T-helper 1 cell treated with Interleukin-12 subunit alpha and Interleukin-12 subunit beta and Interleukin-4 antibody, amounts not matched to agents 30 μg/mL and 1 μg/mL, for 36 hours (primary cell): ENCODE results near the gene KIAA0232.
"Not testable (repeated sequence)": the region's sequence is repeated elsewhere in the genome, so short reads cannot be mapped to it uniquely, and the experiment has no call there.

Source experiments
- H3K27ac Mint-ChIP-seq: one replicate; pipeline ENCODE4 v1.8.0; 2021; ENCODE audit warnings: mild to moderate bottlenecking, mixed read lengths
- H3K27me3 Mint-ChIP-seq: one replicate; pipeline ENCODE4 v1.8.0; 2021; ENCODE audit warnings: low read depth, mixed read lengths
- H3K36me3 Mint-ChIP-seq: one replicate; pipeline ENCODE4 v1.8.0; 2021; ENCODE audit warnings: low read depth, mixed read lengths
- H3K4me1 Mint-ChIP-seq: one replicate; pipeline ENCODE4 v1.8.0; 2021; ENCODE audit warnings: low read depth, mixed read lengths
- H3K4me3 Mint-ChIP-seq: one replicate; pipeline ENCODE4 v1.8.0; 2021; ENCODE audit warnings: mild to moderate bottlenecking, moderate library complexity, mixed read lengths
- H3K9me3 Mint-ChIP-seq: one replicate; pipeline ENCODE4 v1.8.0; 2021; ENCODE audit warnings: mixed read lengths

KIAA0232 gene

GRCh38 chr4:6750286-6751221 lies 32.0 kb upstream of the KIAA0232 start:
- Mint-ChIP-seq H3K4me1 (peaks cover 8% of the 10 kb centered on the region), H3K9me3 (no peaks in the 10 kb centered on the region), H3K27me3 (peaks cover 5% of the 10 kb centered on the region), H3K27ac (peak overlapping the region; percentile 52), H3K36me3 (no peaks in the 10 kb centered on the region), H3K4me3 (no peak overlapping the region)

DNA sequence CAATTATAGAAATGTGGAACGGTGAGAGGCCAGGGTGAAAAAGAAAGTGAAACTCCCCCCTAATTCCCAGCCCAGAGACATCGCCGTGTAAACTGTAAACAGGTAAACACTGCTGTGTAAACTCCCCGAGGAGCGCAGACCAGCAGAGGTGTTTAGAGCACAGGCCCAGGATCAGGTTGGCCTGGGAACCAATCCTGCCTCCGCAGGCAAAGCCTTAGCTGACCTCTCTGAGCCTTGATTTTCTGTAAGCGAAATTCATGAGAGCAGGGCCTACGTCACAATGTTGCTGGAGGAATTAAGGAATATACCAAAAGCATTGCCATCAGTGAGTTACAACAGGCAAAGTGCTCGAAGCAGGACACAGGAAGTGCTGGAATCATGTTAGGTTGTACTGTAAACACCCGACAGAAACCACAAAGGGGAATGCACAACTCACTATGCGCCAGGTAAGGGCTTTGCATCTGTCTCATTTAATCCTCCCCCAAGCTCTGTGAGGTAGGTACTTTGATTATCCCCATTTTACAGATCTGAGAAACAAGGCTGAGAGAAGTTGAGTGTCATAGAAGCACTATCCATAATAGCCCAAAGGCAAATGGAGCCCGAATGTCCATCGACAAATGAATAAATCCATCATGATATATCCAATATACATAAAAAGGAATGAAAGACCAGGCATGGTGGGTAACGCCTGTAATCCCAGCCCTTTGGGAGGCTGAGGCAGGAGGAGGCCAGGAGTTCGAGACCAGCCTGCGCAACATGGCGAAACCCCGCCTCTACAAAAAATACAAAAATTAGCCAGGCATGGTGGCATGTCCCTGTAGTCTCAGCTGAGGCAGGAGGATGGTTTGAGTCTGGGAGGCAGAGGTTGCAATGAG lies 30.7 kb upstream of the KIAA0232 start:
- peak overlapping the region; percentile 54 for H3K4me3 Mint-ChIP-seq

GRCh38 chr4:6752486-6752829 lies 30.1 kb upstream of the KIAA0232 start:
- peak overlapping the region; percentile 13 for H3K27ac Mint-ChIP-seq
- no peaks in the 10 kb centered on the region for H3K36me3 Mint-ChIP-seq
- no peak overlapping the region for H3K4me3 Mint-ChIP-seq
- no peaks in the 10 kb centered on the region for H3K9me3 Mint-ChIP-seq
- no peaks in the 10 kb centered on the region for H3K27me3 Mint-ChIP-seq
- peaks cover 8% of the 10 kb centered on the region for H3K4me1 Mint-ChIP-seq

More for the DNA sequence above, 30.7 kb upstream of the KIAA0232 start:
- Mint-ChIP-seq H3K9me3 (no peaks in the 10 kb centered on the region), H3K27ac (peak overlapping the region; percentile 52), H3K27me3 (no peaks in the 10 kb centered on the region), H3K36me3 (no peaks in the 10 kb centered on the region), H3K4me1 (peaks cover 8% of the 10 kb centered on the region)

- no peaks in the 10 kb centered on the region for H3K9me3 Mint-ChIP-seq
- H3K4me1 Mint-ChIP-seq = peaks cover 8% of the 10 kb centered on the region
- H3K27ac Mint-ChIP-seq = no peak overlapping the region
- H3K36me3 Mint-ChIP-seq = no peaks in the 10 kb centered on the region
- no peak overlapping the region for H3K4me3 Mint-ChIP-seq
- H3K27me3 Mint-ChIP-seq = no peaks in the 10 kb centered on the region
These were observed 29.4 kb upstream of the KIAA0232 start for GRCh38 chr4:6753103-6753560.

- H3K27me3 Mint-ChIP-seq = no peaks in the 10 kb centered on the region
- no peak overlapping the region for H3K4me3 Mint-ChIP-seq
- H3K27ac Mint-ChIP-seq = no peak overlapping the region
- H3K36me3 Mint-ChIP-seq = no peaks in the 10 kb centered on the region
- no peaks in the 10 kb centered on the region for H3K9me3 Mint-ChIP-seq
- H3K4me1 Mint-ChIP-seq = peaks cover 8% of the 10 kb centered on the region
These were observed 28.6 kb upstream of the KIAA0232 start for GRCh38 chr4:6753891-6754290.

DNA sequence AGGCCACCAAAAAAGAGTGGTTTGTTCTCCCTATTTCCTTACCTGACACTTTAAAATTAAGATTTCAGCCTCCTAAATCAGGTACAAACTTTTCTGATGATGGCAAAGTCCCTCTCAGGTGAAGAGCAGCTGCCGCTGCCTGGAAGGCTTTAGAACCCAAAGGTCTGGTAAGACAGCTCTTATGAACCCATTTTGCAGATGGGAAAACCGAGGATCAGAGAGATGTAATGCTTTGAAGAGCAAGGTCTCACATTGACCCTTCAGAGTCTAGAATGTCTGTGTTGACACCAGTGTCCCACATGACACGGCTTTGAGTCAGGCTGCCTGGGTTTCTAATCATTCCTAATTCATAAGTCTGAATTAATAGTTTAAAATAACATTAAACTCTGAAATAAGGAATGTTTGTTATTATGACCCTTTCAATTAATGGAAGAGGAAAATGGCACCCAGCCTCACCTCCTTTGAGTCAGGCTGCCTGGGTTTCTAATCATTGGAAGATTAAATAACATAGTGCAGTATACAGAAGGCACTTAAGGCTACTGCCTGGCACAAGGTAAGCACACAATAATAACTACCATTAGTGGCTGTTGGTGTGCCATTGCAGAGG lies 27.9 kb upstream of the KIAA0232 start:
- Mint-ChIP-seq H3K4me1 (peaks cover 8% of the 10 kb centered on the region), H3K4me3 (no peak overlapping the region), H3K9me3 (no peaks in the 10 kb centered on the region), H3K36me3 (no peaks in the 10 kb centered on the region), H3K27me3 (no peaks in the 10 kb centered on the region), H3K27ac (no peak overlapping the region)

DNA sequence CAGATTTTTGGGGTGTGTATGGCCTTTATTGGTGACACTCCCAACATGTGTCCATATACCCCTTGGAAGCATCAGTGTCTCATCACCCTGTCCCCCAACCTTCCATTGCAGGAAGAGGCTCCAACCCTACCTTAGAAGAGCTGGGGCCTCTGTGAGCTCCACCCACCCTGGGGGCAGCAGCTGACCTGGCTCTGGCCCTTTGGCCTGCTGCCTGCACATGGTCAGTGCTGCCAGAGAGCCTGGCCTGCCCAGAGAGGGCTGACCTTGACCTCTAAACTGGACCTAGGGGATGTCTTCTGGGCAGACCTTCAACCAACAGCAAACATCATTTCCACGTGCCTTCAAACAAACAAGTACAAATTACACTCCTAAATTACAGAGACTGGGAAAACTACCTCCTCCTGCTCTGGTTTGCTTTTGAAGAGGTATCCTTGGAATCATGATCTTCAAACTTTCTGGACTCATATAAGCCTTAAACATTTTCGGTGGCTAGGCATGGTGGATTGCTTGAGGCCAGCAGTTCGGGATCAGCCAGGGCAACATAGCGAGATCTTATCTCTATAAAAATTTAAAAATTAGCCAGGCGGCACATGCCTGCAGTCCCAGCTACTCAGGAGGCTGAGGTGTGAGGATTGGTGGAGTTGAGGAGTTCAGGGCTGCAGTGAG lies 27.3 kb upstream of the KIAA0232 start:
- no peaks in the 10 kb centered on the region for H3K9me3 Mint-ChIP-seq
- no peak overlapping the region for H3K27ac Mint-ChIP-seq
- no peaks in the 10 kb centered on the region for H3K36me3 Mint-ChIP-seq
- no peak overlapping the region for H3K4me3 Mint-ChIP-seq
- peaks cover 8% of the 10 kb centered on the region for H3K4me1 Mint-ChIP-seq
- no peaks in the 10 kb centered on the region for H3K27me3 Mint-ChIP-seq

DNA sequence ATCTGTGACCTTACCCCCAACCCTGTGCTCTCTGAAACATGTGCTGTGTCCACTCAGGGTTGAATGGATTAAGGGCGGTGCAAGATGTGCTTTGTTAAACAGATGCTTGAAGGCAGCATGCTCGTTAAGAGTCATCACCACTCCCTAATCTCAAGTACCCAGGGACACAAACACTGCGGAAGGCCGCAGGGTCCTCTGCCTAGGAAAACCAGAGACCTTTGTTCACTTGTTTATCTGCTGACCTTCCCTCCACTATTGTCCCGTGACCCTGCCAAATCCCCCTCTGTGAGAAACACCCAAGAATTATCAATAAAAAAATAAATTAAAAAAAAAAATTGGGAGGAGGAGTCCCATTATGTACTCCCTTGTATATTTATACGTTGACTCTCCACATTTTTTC lies 26.2 kb upstream of the KIAA0232 start:
- H3K27ac Mint-ChIP-seq, H3K27me3 Mint-ChIP-seq, H3K4me1 Mint-ChIP-seq, H3K9me3 Mint-ChIP-seq, H3K4me3 Mint-ChIP-seq, H3K36me3 Mint-ChIP-seq: not testable (repeated sequence)

DNA sequence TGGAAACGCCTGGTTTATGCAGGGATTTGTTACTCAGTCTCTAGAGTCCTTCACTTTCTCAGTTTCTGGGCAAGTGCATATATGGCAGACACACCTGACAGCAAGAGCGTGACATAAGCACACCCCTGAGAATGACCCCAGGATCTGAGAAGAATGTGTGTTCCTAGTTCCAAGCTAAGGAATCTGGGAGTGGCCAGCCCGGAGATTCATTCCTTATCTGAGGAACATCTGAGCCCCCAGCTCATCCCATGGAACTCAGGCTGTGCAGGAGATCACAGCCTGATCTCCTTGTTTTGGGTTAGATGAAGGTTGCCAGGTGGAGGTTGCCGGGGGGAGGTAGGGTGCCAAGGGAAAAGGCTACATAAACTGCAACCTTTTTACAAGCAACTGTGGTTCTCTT lies 23.8 kb upstream of the KIAA0232 start:
- Mint-ChIP-seq H3K36me3 (no peaks in the 10 kb centered on the region), H3K4me1 (no peaks in the 10 kb centered on the region), H3K4me3 (no peak overlapping the region), H3K27me3 (no peaks in the 10 kb centered on the region), H3K9me3 (no peaks in the 10 kb centered on the region), H3K27ac (no peak overlapping the region)

GRCh38 chr4:6760865-6761264 lies 21.7 kb upstream of the KIAA0232 start:
- no peak overlapping the region for H3K27ac Mint-ChIP-seq
- H3K36me3 Mint-ChIP-seq = no peaks in the 10 kb centered on the region
- H3K9me3 Mint-ChIP-seq = no peaks in the 10 kb centered on the region
- peaks cover 2% of the 10 kb centered on the region for H3K4me1 Mint-ChIP-seq
- no peak overlapping the region for H3K4me3 Mint-ChIP-seq
- H3K27me3 Mint-ChIP-seq = peaks cover 4% of the 10 kb centered on the region

DNA sequence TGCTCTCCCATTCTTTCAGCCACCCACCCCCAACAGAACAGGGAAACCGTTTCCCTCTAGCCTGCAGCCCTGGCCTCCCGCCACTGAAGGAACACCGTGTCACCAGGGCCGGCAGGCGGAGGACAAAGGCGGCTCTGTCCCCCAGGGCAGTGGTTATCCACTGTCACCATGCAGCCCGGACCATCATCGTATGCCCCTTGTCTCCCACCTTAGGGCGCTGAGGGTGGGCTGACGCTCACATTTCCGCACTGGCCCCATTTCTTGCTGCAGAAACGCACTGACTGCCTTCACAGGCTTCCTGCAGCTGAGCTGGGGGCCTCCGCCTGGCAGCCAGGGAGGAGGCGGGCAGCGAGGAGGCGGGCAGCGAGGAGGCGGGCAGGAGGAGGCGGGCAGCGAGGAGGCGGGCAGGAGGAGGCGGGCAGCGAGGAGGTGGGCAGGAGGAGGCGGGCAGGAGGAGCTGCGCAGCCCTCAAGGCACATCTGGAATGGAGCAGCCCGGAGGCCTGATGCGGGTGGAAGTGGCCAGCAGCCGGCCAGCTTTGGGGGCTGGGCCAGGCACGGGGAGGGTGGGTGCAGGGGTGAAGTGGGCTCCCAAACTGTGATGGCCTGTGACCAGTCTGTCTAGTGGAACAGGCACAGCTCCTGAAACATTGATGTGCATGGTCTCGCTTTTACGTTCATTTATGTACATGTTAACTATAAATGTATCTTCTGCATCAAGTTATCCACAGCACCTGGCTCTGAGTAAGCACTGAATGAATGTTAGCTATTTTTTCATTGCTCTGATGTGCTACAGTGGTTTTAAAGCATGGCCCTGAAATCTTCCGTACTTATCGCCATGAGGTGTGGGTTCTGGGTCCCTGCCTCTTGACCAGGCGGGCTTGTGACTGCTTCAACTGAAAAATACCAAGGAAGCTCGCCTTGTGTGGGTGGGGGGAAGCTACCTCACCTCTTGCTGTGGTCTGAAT lies 20.6 kb upstream of the KIAA0232 start:
- Mint-ChIP-seq H3K4me3 (no peak overlapping the region), H3K27me3 (peaks cover 8% of the 10 kb centered on the region), H3K4me1 (peaks cover 2% of the 10 kb centered on the region), H3K27ac (no peak overlapping the region), H3K36me3 (no peaks in the 10 kb centered on the region), H3K9me3 (no peaks in the 10 kb centered on the region)

GRCh38 chr4:6763330-6763851 lies 19.1 kb upstream of the KIAA0232 start:
- H3K36me3 Mint-ChIP-seq = no peaks in the 10 kb centered on the region
- peaks cover 8% of the 10 kb centered on the region for H3K27me3 Mint-ChIP-seq
- H3K4me3 Mint-ChIP-seq = no peak overlapping the region
- no peaks in the 10 kb centered on the region for H3K9me3 Mint-ChIP-seq
- H3K27ac Mint-ChIP-seq = no peak overlapping the region
- peaks cover 2% of the 10 kb centered on the region for H3K4me1 Mint-ChIP-seq

DNA sequence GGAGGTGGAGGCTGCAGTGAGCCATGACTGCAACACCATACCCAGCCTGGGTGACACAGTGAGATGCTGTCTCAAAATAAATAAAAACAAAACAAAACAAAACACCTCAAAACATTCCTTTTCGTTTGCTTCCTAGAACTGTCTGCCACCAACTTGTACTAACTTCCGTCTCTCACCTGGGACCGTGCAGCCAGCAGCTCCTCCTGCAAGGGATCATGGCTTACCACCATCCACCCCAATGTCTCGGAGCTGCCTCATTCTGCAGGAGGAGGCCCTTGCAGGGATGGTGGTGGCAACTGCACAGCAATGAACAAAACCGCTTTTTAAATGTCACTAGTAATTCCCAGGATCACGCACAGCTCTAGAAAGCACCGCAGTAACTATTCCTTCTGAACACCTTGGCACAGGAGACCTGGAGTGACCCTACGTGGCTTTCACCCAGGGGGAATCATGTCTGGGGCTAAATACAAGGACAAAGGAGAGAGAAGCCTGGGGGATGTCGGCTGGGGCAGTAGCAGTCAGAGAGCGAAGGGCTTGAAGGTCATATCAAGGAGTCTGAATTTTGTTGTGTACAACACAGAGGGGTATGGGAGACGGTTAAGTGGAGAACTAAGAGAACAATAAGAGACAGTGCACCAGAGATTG lies 17.4 kb upstream of the KIAA0232 start:
- H3K27ac Mint-ChIP-seq = no peak overlapping the region
- H3K4me1 Mint-ChIP-seq = peaks cover 14% of the 10 kb centered on the region
- peaks cover 8% of the 10 kb centered on the region for H3K27me3 Mint-ChIP-seq
- H3K36me3 Mint-ChIP-seq = no peaks in the 10 kb centered on the region
- H3K4me3 Mint-ChIP-seq = no peak overlapping the region
- H3K9me3 Mint-ChIP-seq = no peaks in the 10 kb centered on the region
